Effector CD8-positive, alpha-beta T cell (primary cell): Measurements from ENCODE around the gene SEMA3B.
"Not testable (repeated sequence)": the region's sequence is repeated elsewhere in the genome, so short reads cannot be mapped to it uniquely, and the experiment has no call there.

ENCODE experiments used
- DNase-seq: peaks from one replicate; lab custom pipeline; 2025; lab: John Stamatoyannopoulos, UW

SEMA3B gene

DNA sequence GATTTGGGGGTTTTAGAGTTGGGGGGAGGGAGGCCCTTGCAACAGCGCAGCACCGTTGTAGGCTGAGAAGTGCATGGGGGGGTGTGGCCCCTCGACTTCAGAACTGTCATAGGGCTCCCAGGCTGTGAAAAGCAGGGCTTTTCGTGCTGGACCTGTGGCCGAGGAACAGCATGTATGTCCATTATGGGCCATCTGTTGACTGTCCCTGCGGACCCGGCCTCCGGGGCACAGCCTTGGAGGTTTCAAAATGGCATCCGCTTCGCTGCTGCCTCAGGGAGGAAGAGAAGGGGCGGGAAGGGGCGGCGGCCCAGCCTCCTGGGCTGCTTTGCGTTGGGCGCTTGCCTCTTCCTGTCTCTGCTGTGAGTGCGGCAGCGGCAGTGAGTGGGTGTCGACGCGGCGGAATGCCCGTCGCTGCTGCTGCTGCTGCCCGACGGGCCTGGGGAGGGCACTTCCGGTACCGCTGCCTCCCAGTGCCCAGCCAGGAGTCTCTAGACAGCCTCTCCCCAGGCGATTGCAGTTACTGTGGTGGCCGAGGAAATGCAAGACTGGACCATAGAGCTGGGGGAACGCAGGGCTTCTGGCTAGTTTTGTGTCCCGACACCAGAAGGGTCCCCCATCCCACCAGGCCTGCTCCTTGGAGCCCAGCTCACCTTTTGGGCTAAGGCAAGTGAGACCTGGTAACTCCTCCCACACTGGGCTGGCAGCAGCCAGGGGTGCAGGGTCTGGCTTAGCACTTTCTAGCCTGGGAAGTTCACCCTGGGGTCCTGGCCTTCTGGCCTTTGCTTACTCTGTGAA, 31.0 kb upstream of the SEMA3B start:
- peak; percentile 72 for DNase-seq

DNA sequence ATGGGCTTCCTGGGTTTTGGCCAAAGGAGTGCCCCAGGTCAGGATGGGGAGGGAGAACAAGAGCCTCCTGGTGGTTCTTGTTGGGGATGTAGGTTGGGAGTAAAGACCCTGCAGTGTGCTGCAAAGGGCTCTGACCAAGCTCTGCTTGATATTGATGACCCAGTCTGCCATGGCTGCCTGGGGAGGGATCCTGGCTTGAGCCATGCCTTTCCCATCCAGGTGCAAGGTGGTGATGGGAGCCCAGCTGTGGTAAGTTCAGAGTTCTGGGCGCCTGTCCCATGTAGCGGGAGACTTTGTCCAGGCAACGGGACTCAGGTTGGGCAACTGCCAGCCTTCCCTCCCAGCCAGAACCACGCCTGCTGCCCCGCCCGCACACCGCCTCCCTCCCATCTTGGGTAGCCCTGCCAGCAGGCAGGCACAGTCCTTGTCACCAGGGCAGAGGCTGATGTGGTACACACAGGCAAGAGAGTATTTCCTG, 30.4 kb upstream of the SEMA3B start:
- no peak for DNase-seq

DNA sequence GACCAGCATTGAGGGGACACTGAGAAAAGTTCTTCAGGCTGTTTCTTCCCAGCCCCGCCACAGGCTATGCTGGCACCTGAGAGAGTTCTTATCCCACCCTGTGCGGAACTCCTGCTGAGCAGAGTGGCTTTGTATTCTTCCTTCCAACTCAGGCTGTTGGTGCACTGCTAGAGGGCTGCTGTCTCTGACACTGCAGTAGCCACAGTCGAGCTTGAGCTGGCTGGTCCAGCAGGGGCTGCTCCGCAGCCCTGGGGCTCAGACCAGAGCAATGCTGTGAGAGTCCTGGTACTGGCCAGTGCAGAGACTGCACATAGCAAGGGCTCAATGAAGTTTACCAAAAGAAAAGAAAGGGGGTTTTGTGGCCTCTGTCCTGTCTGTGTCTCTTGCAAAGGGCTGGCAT, 29.3 kb upstream of the SEMA3B start:
- DNase-seq, result no peak

DNA sequence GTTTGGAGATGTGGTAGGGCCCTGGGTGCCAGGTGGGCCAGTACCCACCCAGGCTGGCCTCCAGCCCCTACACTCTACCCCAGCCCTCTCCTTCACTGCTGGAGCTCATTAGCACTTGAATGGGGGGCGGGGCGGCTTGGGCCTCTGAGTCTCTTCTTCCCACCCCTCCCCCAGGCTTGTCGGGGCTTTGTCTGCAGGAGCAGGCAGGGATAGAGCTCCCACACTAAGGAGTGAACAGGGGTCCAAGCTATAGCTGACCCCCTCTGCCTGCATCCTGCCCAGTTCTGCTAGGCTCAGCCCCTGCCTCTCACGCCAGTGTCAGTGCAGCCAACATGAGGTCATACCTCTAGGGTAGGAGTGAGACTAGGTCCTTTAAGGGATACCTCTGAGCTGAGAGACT, 27.8 kb upstream of the SEMA3B start:
- DNase-seq, result no peak

DNA sequence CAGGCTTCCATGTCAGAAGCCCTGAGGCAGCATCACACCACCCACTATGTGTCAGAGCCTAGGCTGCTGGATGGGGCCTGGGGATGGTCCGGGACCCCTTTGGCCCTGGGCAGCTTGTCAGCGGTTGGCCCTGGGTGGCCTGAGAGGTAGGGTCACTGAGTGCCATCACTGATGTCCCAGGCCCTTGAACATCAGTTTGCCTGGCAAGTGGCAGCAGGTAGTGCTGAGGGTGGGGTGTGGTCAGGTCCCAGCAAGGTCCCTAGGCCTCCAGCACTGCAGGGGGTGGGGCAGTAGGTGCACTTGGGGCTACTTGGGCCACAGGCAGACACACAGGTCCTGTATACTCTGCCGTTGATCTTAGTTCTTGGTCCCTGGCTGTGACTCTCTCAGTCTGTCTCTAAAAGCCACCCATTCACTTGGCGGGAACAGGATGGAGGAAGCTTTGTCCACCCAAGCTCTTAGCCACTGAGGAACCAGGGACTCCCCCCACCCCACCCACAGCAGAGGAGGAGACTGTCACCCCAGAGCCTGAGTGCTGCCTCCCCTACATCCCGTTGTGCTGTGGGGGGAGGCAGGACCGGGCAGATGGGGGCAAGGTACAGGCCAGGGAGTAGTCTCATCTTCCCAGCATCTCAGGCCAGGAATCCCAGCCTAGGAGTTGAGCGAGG, 27.1 kb upstream of the SEMA3B start:
- DNase-seq, result no peak

DNA sequence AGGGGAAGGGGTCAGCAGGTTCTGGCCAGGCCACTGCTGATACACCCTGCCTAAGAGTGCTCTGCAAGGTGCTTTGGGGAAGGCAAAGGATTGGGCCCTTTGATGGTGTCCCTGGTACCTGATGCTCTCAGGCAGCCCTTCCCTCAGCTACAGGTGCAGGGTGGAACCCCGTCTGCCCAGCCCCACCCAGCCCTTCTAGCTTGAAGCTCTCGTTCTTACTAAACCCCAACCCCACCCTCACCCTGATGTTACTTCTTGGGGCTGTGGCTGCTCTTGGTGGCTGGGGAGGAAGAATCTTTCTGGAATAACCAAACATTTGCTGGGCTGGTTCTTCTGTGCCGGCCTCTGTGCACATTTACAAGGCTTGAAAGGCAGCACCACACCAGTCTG, 26.6 kb upstream of the SEMA3B start:
- DNase-seq, result no peak

DNA sequence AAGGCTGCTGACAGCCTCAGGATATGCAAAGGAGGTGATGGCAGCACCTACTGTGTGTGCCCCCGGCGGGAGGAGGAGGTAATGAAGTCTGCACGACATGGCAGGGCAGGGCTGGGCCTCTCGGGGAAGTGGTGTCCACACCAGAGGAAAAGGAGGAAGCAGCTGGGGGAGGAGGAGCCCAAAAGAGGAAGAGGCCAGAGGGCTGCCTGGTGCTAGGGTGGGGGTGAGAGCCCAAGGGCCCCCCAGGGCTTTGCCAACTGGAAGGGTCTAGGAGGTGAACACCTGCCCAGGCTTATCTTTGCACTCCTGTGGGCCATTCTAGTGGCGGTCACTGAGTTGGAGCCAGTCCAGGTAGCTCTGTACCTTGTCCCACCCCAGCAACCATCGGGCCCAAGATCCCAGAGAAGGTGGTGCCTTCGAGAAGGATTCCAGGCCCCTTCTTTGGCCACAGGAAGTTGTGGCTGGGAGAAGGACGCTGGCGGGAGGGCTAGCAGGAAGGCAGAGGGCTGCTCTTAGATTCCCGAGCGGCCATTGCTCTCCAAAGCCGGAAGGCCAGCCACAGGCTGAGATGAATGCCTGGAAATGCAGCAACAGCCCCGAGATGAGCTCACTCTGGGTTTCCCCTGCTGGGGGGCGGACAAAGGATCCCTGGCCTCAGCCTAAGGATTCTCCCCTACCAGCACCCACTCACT, 25.9 kb upstream of the SEMA3B start:
- no peak for DNase-seq

DNA sequence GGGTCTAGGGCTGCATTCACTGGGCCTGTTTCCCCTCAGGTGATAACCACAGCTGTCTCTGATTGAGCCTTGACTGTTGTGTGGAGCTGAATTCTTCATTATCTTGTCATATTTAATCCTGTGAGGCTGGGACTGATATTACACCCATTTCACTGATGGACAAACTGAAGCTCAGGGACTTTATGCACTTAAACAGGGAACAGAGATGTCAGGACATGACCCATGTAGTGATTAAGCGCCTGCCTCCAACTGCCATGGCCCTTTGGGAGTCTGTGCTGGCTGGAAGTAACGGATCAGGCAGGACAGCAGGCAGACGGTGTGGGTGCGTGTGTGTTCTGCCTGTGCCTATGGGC, 25.4 kb upstream of the SEMA3B start:
- DNase-seq, result no peak

DNA sequence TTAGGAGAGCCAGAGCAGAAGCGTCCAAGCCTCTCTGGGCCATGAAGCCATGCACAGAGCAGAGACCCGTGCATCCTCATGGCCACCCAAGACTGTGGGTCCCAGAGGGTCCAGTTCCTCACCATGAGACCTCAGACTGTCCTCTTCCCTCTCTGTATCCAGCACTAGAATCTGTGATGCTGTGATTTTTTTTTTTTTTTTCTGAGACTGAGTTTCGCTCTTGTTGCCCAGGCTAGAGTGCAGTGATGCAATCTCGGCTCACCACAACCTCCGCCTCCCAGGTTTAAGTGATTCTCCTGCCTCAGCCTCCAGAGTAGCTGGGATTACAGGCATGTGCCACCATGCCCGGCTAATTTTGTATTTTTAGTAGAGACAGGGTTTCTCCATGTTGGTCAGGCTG, 24.1 kb upstream of the SEMA3B start:
- DNase-seq, result not testable (repeated sequence)

DNA sequence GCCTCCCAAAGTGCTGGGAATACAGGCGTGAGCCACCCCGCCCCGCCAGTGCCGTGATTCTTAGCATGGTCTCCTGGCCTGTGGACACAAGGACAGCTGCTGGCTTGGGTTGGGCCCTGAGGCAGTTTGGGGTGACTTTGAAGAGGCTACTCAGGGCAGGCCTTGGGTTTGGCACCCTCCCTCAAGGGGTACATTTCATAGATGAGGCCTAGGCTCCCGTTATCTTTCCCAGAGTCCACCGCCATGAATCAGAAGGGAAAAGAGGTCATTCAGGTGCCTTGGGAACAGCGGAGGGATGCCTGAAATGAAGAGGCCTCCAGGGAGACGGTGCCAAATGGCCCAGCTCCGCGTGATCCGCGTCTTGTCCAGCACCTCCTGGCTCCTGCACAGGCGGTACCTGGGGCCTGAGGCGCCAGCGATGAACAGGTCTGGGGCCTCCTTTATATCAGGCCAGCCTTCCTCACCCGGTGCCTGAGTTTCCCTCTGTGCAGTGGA, 23.6 kb upstream of the SEMA3B start:
- DNase-seq, result no peak

DNA sequence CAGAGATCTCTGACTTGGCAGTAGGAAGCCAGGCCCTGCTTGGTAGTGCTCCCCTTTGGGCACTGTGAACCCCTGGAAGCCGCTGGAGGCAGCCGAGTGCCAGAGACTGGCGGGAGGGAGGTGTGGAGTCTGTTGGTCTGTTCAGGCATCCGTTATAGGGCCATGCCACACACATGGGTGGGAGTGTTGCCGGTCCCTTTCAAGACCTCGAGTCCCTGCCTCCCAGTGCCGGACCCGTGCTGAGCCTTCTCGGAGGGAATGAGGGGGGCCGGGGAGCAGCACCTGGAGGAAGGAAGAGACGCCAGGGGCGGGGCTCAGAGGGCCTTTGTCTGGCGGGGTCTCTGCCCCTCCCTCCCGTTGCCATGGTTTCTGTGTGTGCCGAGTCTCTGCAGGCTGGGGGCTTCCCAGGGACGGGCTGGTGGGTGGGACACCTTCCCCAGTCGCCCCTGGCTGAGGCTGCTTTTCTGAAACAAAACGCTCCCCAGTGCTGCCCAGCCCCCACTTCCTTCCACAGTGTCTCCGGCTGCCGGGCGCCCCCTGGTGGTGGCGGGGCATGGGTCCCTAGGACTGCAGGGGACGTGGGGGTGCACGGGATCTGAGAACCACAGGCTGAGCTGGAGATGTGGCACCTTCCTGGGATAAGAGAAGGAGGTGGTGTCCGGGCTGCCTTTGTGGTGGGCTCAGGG, 23.0 kb upstream of the SEMA3B start:
- peak; percentile 97 for DNase-seq

DNA sequence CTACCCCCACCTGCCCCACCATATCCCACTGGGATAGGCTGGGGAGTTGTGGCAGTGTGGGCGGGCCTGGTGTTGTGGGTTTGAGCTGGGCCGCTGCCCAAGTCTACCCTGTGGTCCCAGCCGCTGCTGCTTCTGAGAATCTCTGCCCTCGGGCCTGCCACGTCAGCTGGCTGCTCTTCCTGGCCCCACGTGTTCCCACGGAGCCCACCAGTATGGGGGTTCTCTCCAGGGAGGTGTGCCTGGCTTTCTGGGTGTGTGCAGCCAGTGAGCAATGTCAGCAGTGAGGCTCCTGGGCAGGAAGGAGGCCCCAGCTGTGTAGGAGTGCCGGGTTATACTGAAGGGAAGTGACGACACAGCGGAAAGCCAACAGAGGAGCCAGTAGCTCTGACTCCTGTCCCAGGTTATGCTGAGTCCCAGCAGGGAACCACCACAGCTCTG, 22.4 kb upstream of the SEMA3B start:
- peak; percentile 66 for DNase-seq

DNA sequence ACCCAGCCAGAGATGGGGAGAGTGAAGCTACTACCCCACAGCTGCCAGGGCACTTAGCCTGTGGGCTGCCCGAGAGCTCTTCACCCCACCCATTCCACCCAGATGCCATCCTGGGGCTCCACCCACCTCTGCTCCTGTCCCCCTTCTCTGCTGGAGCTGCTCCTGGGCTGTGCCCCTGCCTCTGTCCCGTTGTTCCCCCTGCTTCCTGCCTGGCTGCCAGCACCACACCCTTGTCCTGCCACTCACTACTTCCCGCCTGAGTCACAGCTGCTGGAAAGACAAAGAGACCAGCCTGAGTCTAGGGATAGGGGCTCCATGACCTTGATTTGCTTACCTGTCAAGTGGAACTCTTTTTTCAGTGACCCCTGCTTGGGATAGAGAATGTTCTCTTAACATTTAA, 20.6 kb upstream of the SEMA3B start:
- DNase-seq, result no peak

DNA sequence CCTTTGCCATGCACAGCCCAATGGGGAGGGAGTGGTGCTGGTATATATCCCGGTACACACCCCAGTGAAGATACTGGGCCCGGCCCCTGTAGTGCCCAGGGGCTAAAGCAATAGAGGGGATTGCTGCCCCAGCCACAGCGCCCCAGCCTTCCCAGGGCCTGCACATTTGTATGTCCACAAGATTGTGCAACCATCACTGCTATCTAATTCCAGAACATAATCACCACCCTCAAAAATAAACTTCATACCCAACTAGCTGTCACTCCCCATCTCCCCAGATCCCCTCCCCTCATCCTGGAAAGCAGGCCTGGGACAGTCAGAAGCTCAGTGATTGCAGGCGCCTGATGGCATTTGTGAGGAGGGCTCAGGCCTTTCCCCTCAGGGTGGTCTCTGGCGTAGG, 19.5 kb upstream of the SEMA3B start:
- no peak for DNase-seq

DNA sequence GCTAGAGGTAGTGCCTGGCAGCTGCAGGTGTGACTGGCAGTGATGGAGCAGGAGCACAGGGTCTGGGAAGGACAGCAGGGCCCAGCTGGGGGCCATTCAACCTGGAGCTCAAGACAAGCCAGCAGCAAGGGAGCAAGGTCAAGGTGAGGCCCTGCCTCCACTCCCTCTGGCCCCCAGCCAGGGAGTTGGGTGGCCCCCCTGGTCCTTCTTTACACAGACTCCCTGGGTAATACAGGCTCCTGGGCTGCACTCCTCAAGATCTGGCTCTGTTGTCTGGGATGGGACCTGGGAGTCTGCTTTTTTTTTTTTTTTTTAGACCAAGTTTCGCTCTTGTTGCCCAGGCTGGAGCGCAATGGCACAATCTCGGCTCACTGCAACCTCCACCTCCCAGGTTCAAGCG, 18.4 kb upstream of the SEMA3B start:
- DNase-seq, result no peak

DNA sequence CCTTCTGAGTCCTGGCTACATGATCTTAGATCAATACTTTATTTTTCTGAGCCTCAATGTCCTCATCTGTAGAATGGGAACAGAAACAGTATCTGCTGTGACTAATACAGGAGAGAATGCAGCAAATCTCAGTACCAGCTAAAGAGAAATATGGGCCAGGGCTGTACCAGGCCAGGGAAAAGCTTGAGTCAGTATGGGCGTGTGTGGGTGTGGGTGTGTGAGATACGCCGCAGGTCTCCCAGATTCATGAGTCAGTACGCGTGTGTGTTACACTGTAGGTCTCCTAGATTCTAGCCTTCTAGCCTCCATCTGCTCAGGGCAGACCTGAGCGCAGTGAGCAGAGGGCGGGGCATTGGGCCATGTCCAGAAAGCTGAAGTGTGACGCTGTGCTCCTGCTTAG, 17.7 kb upstream of the SEMA3B start:
- no peak for DNase-seq

DNA sequence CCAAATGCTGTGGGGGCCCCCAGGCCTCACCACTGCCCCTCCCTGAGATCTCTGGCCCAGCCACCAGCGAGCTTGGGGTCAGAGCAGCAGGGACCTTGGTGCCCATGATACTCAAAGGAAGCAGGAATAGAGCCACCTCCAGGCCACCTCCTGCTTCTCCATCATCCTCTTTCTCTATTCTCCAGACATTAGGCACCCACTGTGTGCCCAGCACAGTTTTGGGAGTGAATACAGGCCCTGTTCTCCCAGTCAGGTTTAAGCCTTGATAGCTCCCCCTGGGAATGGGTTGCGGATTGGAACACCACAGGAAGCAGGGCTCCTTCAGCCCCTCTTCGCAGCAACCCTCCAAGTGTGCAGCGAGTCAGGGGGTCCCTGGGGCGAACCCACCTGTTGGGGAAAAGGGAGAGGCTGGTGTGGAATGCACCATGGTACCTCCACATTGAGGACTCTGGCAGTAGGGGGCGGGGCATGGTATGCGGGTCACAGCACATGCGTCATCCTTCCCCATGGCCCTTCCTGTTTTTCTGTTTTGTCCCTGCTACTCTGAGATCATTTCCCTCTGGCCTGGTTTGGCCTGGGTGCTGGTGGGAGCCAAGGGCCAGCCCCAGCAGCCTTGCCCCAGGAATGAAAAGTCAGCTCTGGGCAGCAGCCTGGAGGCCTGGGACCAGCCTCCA, 14.2 kb upstream of the SEMA3B start:
- no peak for DNase-seq

DNA sequence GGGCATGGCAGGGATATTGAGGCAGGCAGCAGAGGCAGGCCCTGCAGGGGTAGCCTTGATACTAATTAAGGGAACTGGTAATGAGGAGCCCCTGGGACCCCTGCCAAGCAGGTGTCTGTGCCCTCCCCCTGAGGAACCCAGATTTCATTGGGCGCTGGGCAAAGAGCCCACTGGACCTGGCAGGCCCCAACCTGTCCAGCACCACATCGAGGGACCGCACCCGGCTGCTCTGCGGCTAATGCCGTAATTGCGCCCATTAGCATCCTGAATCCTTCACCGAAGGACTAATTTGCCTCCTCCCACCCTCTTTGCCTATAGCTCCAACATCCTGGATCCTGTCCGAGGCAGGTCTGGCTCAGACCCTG, 13.7 kb upstream of the SEMA3B start:
- no peak for DNase-seq

DNA sequence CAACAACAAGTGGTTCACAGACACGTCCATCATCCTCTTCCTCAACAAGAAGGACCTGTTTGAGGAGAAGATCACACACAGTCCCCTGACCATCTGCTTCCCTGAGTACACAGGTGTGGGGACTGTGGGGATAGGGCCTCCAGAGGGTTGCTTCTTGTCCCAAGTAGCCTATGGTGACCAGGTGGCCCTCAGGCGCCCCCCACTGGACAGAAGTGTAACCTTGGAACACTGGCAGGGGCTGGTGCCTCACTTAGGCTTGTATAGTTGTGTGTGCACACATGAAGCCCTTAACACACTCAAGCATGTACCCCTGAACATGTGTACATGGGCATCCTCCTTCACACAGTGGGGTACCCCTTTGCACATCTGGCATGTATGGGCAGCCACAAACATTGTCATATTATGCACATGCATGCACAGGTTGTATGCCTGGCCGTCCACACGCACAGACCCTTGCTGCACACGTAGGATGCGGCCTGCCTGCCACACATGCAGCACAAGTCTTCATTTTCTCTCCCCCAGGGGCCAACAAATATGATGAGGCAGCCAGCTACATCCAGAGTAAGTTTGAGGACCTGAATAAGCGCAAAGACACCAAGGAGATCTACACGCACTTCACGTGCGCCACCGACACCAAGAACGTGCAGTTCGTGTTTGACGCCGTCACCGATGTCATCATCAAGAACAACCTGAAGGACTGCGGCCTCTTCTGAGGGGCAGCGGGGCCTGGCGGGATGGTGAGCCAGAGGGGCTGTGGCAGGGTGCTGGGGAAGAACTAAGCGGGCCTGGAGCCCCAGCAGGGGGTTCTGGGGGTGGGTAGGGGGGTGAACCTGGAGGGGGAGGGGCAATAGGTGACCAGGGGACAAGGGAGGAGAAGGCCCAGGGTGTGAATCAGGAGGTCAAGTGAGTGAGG, 11.7 kb upstream of the SEMA3B start:
- DNase-seq, result no peak

DNA sequence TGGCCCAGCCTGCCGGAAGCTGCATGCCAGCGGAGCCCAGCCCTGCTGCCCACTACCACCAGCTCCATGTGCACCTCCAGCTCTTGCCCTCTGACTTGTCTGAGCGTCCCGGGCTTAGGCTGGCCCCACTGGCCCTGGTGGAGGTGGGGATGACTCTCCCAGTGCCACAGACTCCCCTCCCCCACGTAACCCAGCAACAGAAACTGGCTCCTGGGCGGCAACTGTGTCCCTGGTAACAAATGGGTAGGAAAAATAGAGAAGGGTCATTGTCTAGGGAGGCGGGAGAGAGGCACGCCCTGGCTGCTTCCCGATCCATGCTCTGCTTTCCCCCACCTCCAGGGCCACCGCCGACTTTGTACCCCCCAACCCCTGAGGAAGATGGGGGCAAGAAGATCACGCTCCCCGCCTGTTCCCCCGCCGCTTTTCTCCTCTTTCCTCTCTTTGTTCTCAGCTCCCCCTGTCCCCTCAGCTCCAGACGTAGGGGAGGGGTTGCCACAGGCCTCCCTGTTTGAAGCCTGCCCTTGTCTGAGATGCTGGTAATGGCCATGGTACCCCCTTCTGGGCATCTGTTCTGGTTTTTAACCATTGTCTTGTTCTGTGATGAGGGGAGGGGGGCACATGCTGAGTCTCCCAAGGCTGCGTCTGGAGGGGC, 10.8 kb upstream of the SEMA3B start:
- DNase-seq, result no peak
